C4-2B (cell line): ENCODE results near the gene DSCAM.

ENCODE experiments used
- H3K27ac ChIP-seq: fragments of 450-650 bp; 2 replicates; pipeline ENCODE4 v1.5.1; 2017
- CTCF ChIP-seq: fragments of 450-650 bp; conservative IDR thresholded peaks from 2 replicates; pipeline ENCODE4 v1.5.1; 2017; ENCODE audit warnings: mild to moderate bottlenecking
- ZFX ChIP-seq: fragments of 450-650 bp; IDR thresholded peaks from 2 replicates; pipeline ENCODE4 v1.6.1; 2017

Gene DSCAM

GRCh38 chr21:40349591-40349990 is 497.4 kb downstream of the DSCAM start:
- no peak overlapping the region for H3K27ac ChIP-seq

GRCh38 chr21:40345711-40346321 is 501.1 kb downstream of the DSCAM start:
- H3K27ac ChIP-seq: no peak overlapping the region

More at GRCh38 chr21:40349591-40349990, 497.4 kb downstream of the DSCAM start:
- TF ChIP-seq CTCF (no peak), ZFX (no peak)

GRCh38 chr21:40340357-40340756 is 506.6 kb downstream of the DSCAM start:
- no peak overlapping the region for H3K27ac ChIP-seq
- TF ChIP-seq CTCF (no peak), ZFX (no peak)

More at GRCh38 chr21:40345711-40346321, 501.1 kb downstream of the DSCAM start:
- no peak for TF ChIP-seq ZFX
- no peak for TF ChIP-seq CTCF

- TF ChIP-seq ZFX: no peak
- no peak for TF ChIP-seq CTCF
- H3K27ac ChIP-seq: no peak overlapping the region
Measured at GRCh38 chr21:40339050-40339449, 507.9 kb downstream of the DSCAM start.

- TF ChIP-seq ZFX (no peak), CTCF (no peak)
- H3K27ac ChIP-seq: no peak overlapping the region
Measured at GRCh38 chr21:40337981-40338380, 509.0 kb downstream of the DSCAM start.

- no peak overlapping the region for H3K27ac ChIP-seq
- no peak for TF ChIP-seq CTCF
- no peak for TF ChIP-seq ZFX
Measured at GRCh38 chr21:40335704-40336103, 511.3 kb downstream of the DSCAM start.

- TF ChIP-seq CTCF (no peak), ZFX (no peak)
Measured at GRCh38 chr21:40334159-40334558, 512.8 kb downstream of the DSCAM start.

More at GRCh38 chr21:40334159-40334558, 512.8 kb downstream of the DSCAM start:
- H3K27ac ChIP-seq: no peak overlapping the region
